ENCODE results near the gene PSMD5. TPM values are rescaled to one million over a fixed set of nuclear protein-coding genes. Genes with fewer than 3 reads are reported as not detected.

Gene PSMD5
- total and polyA plus RNA-seq, 10 of the 15 experiments (the other 5 are each of a cell fraction or from before 2014, with no cell fraction given), result 8.8 to 47.7 (median 25.1) TPM

- Histone ChIP-seq H3K36me3 (ENCODE audit: control insufficient read depth in 2 of 2, insufficient read depth in 2 of 2, low read length in 1 of 2) (peaks cover 12 to 42% of the 10 kb centered on the region in 2 experiments), H3K4me3 (no peak overlapping the region), H3K4me1 (ENCODE audit: control insufficient read depth, insufficient read depth, low read length) (peaks cover 11% of the 10 kb centered on the region), H4K20me1 (ENCODE audit: control insufficient read depth, insufficient read depth) (no peaks in the 10 kb centered on the region), H3K9ac (ENCODE audit: control insufficient read depth, insufficient read depth, low read length) (no peak overlapping the region), H2AFZ (ENCODE audit: control insufficient read depth, low read depth, low read length) (no peak overlapping the region), H3K27me3 (replicated peaks in 1 of 2; ENCODE audit: control insufficient read depth in 2 of 2, insufficient read depth in 2 of 2, low read length in 1 of 2) (no peaks in the 10 kb centered on the region), H3K79me2 (ENCODE audit: control insufficient read depth, insufficient read depth, low read length) (no peaks in the 10 kb centered on the region; the same call in none of the 2 replicates), H3K9me3 (replicated peaks; ENCODE audit: control insufficient read depth, insufficient read depth, low read length) (no peaks in the 10 kb centered on the region), H3K27ac (ENCODE audit: control insufficient read depth, insufficient read depth) (no peak overlapping the region), H3K4me2 (ENCODE audit: control insufficient read depth, insufficient read depth) (no peak overlapping the region)
- POLR2A ChIA-PET, result interaction anchor here (1.6 to 2.4 kb wide), 2 partner anchors 63 to 67 kb away, joined by 5 to 11 read pairs; no protein-coding TSS in a partner anchor
- RAD21 ChIA-PET (ENCODE audit: unreplicated experiment), result interaction anchor here (3.7 kb wide), 1 partner anchor 68 kb away, joined by 34 read pairs; no protein-coding TSS in a partner anchor
- in situ Hi-C loops (cut with MboI) (no loop called here), intact Hi-C loops (cut with micrococcal nuclease; ENCODE audit: unreplicated experiment) (no loop called here)
- WGBS (ENCODE audit: insufficient coverage, insufficient replicate concordance, low lambda C conversion rate, missing lambda C conversion rate), result 87% methylated on average over 6 of the region's 6 CpGs
- CTCF ChIA-PET, result interaction anchor here (2.8 to 6.0 kb wide), 2 partner anchors 71 to 111 kb away, joined by 18 to 70 read pairs; no protein-coding TSS in a partner anchor
- FAIRE-seq, result no peak
- SMC1A ChIA-PET (ENCODE audit: uncharacterized antibody, unreplicated experiment), result interaction anchor here (1.2 to 4.6 kb wide), 3 partner anchors 68 to 113 kb away, joined by 3 to 57 read pairs (median 5); no protein-coding TSS in a partner anchor
- no peak for ATAC-seq
- TF ChIP-seq SMAD5 (IDR thresholded peaks at IDR 0.05; ENCODE audit: low read depth) (no peak), SIX5 (IDR thresholded peaks at IDR 0.05; ENCODE audit: low read depth, low read length, severe bottlenecking) (no peak), SMAD1 (IDR thresholded peaks at IDR 0.05; ENCODE audit: low read depth, partially characterized antibody) (no peak), NR2F1 (conservative IDR thresholded peaks at IDR 0.05) (no peak), IKZF1 (conservative IDR thresholded peaks at IDR 0.05) (no peak), IRF3 (IDR thresholded peaks at IDR 0.05) (no peak), ATF7 (IDR thresholded peaks at IDR 0.05; ENCODE audit: low read depth) (no peak), DPF2 (IDR thresholded peaks at IDR 0.05) (no peak)
- TF ChIP-seq, protein P1, sequence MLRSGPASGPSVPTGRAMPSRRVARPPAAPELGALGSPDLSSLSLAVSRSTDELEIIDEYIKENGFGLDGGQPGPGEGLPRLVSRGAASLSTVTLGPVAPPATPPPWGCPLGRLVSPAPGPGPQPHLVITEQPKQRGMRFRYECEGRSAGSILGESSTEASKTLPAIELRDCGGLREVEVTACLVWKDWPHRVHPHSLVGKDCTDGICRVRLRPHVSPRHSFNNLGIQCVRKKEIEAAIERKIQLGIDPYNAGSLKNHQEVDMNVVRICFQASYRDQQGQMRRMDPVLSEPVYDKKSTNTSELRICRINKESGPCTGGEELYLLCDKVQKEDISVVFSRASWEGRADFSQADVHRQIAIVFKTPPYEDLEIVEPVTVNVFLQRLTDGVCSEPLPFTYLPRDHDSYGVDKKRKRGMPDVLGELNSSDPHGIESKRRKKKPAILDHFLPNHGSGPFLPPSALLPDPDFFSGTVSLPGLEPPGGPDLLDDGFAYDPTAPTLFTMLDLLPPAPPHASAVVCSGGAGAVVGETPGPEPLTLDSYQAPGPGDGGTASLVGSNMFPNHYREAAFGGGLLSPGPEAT (IDR thresholded peaks at IDR 0.05; ENCODE audit: low read depth), result no peak
- BruUV-seq (replicated peaks), result no TSS peak
- no peak for DNase-seq (ENCODE audit: low read depth, low spot score)
Observed at GRCh38 chr9:120866651-120867050, 23.9 kb upstream of the PSMD5 start.

All from GM12878 (cell line).